Mesodermal cell (in vitro differentiated cells): Measurements from ENCODE around the gene DCAF6.

Experiments
- H3K27ac ChIP-seq: 2 replicates; pipeline ENCODE4 v1.7.0; 2013; ENCODE audit warnings: mild to moderate bottlenecking, low read depth, low read length, moderate library complexity; ENCODE audit not compliant: severe bottlenecking
- H3K36me3 ChIP-seq: 2 replicates; pipeline ENCODE4 v1.7.1; 2013; ENCODE audit warnings: mild to moderate bottlenecking, low read length, moderate library complexity; ENCODE audit not compliant: control insufficient read depth, insufficient read depth
- H3K4me1 ChIP-seq: one replicate; pipeline ENCODE4 v1.7.1; 2013; ENCODE audit warnings: mild to moderate bottlenecking, low read length; ENCODE audit not compliant: insufficient read depth, control insufficient read depth, poor library complexity, severe bottlenecking
- H3K4me3 ChIP-seq: 2 replicates; pipeline ENCODE4 v1.7.0; 2013; ENCODE audit warnings: low read length, control low read depth, mild to moderate bottlenecking; ENCODE audit not compliant: insufficient read depth, poor library complexity, severe bottlenecking; ENCODE audit errors: extremely low read depth
- H3K9me3 ChIP-seq: 2 replicates; pipeline ENCODE4 v1.7.1; 2013; ENCODE audit warnings: mild to moderate bottlenecking, low read length, moderate library complexity; ENCODE audit not compliant: control insufficient read depth
- WGBS, 2 experiments: methylation state at CpG; one replicate each; pipeline ENCODE4 v1.1.5; 2013; ENCODE audit warnings: missing lambda C conversion rate in 2 of 2; ENCODE audit not compliant: insufficient coverage in 2 of 2; 5-methylcytosine and 5-hydroxymethylcytosine counted together

DCAF6 gene

DNA sequence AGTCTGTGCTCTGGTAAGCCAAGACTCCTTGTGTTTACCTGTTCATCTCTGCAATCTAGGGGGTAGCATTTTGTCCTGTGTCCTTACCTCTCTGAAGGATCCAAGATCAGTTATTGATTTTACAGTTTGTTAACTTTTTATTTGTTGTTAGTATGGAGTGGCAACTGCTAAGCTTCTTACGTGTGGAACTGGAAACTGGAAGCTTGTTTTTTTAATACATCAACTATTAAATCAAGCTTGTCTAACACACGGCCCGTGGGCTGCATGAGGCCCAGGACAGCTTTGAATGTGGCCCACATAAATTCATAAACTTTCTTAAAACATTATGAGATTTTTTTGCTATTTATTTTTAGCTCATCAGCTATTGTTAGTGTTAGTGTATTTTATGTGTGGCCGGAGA lies 29.6 kb downstream of the DCAF6 start:
- Histone ChIP-seq H3K4me3 (no peak overlapping the region), H3K4me1 (peaks cover 4% of the 10 kb centered on the region), H3K27ac (no peak overlapping the region), H3K36me3 (peaks cover 17% of the 10 kb centered on the region), H3K9me3 (no peaks in the 10 kb centered on the region)
- no CpG with 5 or more reads among the region's 4 CpGs for WGBS, 2 experiments

DNA sequence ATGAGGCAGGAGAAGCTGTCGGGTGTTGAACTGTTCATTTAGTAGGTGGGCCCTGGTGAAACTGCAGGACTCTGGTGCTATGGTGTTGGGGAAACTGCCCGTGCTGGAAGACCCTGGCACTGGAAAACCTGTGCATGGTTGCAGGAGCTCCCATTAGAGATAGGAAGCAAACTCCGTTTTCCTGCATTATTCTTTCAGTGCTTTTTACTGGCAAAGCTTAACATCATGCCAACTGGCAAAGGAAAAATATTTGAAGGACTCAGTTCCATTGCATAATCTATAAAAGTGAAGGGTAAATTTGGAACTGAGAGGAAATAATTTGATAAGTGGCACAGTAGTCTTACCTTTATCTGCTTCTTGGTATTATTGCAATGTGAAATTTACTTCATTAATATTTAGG lies 32.1 kb downstream of the DCAF6 start:
- H3K27ac ChIP-seq: no peak overlapping the region
- peaks cover 4% of the 10 kb centered on the region for H3K4me1 ChIP-seq
- no peak overlapping the region for H3K4me3 ChIP-seq
- peaks cover 17% of the 10 kb centered on the region for H3K36me3 ChIP-seq
- H3K9me3 ChIP-seq: no peaks in the 10 kb centered on the region
- WGBS, 2 experiments: 87 to 93% methylated on average over 2 to 3 of the region's 3 CpGs

DNA sequence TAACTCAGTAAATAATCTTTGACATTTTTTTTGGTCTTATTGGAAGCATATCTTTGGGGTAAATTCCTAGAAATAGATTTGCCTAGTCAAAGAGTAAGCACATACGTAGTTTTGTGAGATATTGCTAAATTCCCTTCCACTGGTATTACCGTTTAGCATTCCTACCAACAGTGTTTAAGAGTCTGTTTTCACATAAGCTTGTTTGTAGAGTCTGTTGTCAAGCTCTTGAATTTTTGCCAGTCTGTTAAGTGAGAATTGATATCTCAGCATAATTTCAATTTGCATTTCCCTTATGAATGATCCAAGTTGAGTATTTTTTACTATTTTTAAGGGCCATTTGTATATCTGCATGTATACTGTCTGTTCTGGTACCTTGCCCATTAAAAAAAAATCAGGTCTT lies 37.3 kb downstream of the DCAF6 start:
- WGBS, 2 experiments: no CpG with 5 or more reads among the region's 2 CpGs
- Histone ChIP-seq H3K27ac (no peak overlapping the region), H3K9me3 (no peaks in the 10 kb centered on the region), H3K36me3 (peaks cover 32% of the 10 kb centered on the region), H3K4me3 (no peak overlapping the region), H3K4me1 (no peaks in the 10 kb centered on the region)

DNA sequence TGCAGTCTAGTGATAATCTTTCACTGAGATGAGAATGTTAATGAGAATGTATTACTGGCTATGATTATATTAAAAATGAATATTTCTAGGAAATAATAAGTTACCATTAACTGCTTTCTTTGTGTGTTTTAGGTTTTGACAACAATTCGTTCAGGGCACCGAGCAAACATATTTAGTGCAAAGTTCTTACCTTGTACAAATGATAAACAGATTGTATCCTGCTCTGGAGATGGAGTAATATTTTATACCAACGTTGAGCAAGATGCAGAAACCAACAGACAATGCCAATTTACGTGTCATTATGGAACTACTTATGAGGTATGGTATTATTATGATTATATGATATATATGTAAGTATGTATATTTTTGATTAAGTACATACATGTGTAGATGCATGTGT lies 38.2 kb downstream of the DCAF6 start:
- Histone ChIP-seq H3K27ac (no peak overlapping the region), H3K4me3 (no peak overlapping the region), H3K9me3 (no peaks in the 10 kb centered on the region), H3K4me1 (no peaks in the 10 kb centered on the region), H3K36me3 (peaks cover 34% of the 10 kb centered on the region)
- 100% methylated on average over 2 of the region's 4 CpGs; no CpG with 5 or more reads in 1 of the 2 experiments for WGBS, 2 experiments

DNA sequence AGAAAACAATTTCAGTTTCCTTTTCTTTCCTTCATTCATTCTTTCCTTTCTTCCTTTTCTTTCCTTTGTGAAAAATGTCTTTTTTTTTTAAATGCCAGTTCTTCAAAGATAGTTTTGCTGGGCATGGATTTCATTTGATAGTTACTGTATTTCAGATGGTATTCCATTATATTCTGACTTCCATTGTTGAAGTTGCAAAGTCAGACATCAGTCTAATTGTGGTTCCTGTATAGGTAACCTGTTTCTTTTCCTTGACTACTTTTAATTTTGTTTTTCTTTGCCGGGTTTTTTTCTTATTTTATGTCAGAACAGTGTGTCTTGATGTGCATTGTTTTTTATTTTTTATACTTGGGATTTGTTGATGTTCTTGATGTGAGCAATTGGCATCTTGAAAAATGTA lies 40.8 kb downstream of the DCAF6 start:
- Histone ChIP-seq H3K4me3 (no peak overlapping the region), H3K9me3 (no peaks in the 10 kb centered on the region), H3K4me1 (no peaks in the 10 kb centered on the region), H3K27ac (no peak overlapping the region), H3K36me3 (peaks cover 49% of the 10 kb centered on the region)
- no CpG with 5 or more reads among the region's 1 CpG for WGBS, 2 experiments

DNA sequence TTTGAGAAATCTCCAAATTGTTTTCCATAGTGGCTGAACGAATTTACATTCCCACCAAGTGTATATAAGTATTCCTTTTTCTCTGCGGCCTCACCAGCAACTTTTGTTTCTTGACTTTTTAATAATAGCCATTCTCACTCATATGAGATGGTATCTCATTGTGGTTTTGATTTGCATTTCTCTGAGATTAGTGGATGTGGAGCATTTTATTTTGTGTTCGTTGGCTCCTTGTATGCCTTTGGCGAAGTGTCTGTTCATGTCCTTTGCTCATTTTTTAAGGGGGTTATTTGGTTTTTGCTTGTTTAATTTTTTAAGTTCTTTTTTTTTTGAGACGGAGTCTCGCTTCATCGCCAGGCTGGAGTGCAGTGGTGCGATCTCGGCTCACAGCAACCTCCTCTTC lies 45.5 kb downstream of the DCAF6 start:
- no peak overlapping the region for H3K4me3 ChIP-seq
- H3K27ac ChIP-seq: no peak overlapping the region
- H3K36me3 ChIP-seq: peaks cover 33% of the 10 kb centered on the region
- H3K9me3 ChIP-seq: no peaks in the 10 kb centered on the region
- WGBS, 2 experiments: 100% methylated on average over 2 to 5 of the region's 9 CpGs
- no peaks in the 10 kb centered on the region for H3K4me1 ChIP-seq

DNA sequence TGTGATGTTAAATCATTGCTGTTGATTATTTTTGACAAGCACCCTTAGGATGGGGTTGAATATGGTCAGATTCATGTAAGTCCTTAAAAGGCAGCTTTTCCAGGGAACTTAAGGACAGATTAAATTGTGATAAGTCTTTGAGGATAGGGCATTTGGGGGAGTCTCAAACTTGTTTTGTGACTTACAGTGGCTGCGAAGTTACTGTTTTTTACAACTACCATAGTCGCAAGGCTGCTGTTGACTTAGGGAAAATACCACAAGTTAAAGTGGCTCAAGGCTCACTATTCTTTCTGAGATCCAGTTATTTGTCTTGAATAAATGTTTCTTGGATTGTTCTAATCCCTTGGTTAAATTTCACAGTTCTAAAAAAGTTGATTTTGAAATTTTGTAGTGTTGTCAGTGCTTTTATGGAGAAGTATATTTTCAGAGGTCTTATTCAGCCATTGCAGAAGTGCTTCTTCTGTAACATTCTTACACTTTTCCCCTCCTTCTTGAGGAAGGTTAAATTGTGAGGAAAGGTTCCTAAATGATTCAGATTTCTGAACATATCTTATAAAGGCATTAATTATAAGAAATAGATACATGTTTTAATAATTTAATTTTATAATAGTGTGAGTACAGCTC lies 47.4 kb downstream of the DCAF6 start:
- Histone ChIP-seq H3K4me3 (no peak overlapping the region), H3K36me3 (peaks cover 26% of the 10 kb centered on the region), H3K4me1 (no peaks in the 10 kb centered on the region), H3K27ac (no peak overlapping the region), H3K9me3 (no peaks in the 10 kb centered on the region)
- 100% methylated on average over 1 to 2 of the region's 2 CpGs for WGBS, 2 experiments

DNA sequence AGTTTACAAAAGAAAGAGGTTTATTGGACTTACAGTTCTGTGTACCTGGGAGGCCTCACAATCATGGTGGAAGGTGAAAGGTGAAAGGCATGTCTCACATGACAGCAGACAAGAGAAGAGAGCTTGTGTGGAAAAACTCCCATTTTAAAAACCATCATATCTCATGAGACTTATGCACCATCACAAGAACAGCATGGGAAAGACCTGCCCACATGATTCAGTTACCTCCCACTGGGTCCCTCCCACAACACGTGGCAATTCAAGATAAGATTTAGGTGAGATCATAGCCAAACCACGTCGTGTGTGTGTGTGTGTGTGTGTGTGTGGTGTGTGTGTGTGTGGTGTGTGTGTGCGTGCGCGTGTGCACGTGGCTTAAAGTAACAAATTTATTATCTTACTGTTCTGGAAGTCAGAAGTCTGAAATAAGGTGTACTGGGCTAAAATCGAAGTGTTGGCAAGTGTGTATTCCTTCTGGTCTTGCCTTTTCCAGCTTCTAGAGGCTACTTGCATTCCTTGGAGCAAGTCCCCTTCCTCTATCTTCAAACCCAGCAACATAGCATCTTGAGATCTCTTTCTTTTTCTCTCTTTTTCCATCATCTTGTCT lies 48.5 kb downstream of the DCAF6 start:
- no peaks in the 10 kb centered on the region for H3K4me1 ChIP-seq
- H3K27ac ChIP-seq: no peak overlapping the region
- H3K4me3 ChIP-seq: no peak overlapping the region
- H3K36me3 ChIP-seq: peaks cover 21% of the 10 kb centered on the region
- 99 to 100% methylated on average over 1 to 5 of the region's 8 CpGs for WGBS, 2 experiments
- no peaks in the 10 kb centered on the region for H3K9me3 ChIP-seq

DNA sequence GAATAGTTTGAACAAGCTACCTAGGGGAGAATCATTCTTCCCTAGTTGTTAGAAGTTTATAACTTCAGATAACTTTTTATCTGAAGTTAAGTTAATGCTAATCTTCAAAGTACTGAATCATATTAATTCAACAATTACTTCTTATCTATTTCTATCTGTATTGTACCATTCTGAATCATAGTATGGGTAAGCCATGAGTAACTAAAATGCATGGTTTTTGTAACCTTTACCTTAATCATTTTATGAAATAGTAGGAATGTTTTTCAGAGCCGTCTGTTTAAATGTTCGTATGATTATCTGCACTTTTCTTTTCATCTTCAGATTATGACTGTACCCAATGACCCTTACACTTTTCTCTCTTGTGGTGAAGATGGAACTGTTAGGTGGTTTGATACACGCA lies 50.7 kb downstream of the DCAF6 start:
- Histone ChIP-seq H3K9me3 (no peaks in the 10 kb centered on the region), H3K27ac (no peak overlapping the region), H3K4me1 (no peaks in the 10 kb centered on the region), H3K36me3 (peaks cover 12% of the 10 kb centered on the region), H3K4me3 (no peak overlapping the region)
- WGBS, 2 experiments: no CpG with 5 or more reads among the region's 3 CpGs

DNA sequence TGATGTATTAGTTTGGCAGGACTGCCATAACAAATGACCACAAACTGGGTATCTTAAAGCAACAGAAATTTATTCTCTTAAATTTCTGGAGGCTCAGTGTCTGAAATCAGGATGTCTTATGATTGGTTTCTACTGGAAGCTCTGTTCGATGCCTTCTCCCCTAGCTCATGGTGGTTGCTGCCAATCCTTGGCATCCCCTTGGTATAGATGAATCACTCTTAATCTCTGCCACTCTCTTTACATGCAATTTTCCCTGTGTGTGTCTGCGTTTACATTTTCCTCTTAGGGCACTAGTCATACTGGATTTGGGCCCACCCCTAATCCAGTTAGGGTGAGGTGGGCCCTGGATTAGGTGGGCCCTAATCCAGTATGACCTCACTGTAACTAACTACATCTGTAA lies 55.1 kb downstream of the DCAF6 start:
- peaks cover 21% of the 10 kb centered on the region for H3K36me3 ChIP-seq
- no peaks in the 10 kb centered on the region for H3K4me1 ChIP-seq
- no peak overlapping the region for H3K4me3 ChIP-seq
- no peak overlapping the region for H3K27ac ChIP-seq
- WGBS, 2 experiments: 93% methylated on average over 2 of the region's 2 CpGs; no CpG with 5 or more reads in 1 of the 2 experiments
- H3K9me3 ChIP-seq: no peaks in the 10 kb centered on the region

DNA sequence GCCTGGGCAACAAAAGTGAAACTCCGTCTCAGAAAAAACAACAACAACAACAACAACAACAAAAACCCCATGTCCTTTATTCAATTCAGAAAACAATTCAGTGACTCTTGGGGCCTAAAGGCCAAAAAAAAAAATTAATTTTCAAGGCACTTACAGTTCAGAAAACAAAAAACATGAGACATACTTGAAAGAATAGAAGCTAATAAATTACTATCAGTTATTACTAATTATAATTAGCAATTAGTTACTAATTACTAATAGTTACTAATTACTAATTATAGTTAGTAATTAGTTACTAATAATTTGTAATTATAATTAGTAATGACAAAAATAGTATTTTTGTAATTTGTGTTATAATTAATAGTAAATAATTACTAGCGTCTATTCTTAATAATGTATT lies 57.2 kb downstream of the DCAF6 start:
- H3K4me1 ChIP-seq: no peaks in the 10 kb centered on the region
- no peaks in the 10 kb centered on the region for H3K9me3 ChIP-seq
- H3K27ac ChIP-seq: no peak overlapping the region
- WGBS, 2 experiments: 88% methylated on average over 1 of the region's 2 CpGs; no CpG with 5 or more reads in 1 of the 2 experiments
- H3K4me3 ChIP-seq: no peak overlapping the region
- peaks cover 21% of the 10 kb centered on the region for H3K36me3 ChIP-seq
